Ishikawa (cell line): ENCODE measurements around the gene DACH2.

Experiments used
- CEBPB ChIP-seq: IDR thresholded peaks from 2 replicates; pipeline ENCODE4 v1.6.1; 2012
- CREB1 ChIP-seq: IDR thresholded peaks from 2 replicates; pipeline ENCODE4 v1.6.1; 2012; ENCODE audit warnings: low read depth
- EP300 ChIP-seq: IDR thresholded peaks from 2 replicates; pipeline ENCODE4 v1.6.1; 2012; ENCODE audit warnings: borderline replicate concordance
- FOXM1 ChIP-seq: IDR thresholded peaks from 2 replicates; pipeline ENCODE4 v1.6.1; 2012; ENCODE audit warnings: low read depth, borderline replicate concordance
- NFIC ChIP-seq: IDR thresholded peaks from 2 replicates; pipeline ENCODE4 v1.6.1; 2012
- RAD21 ChIP-seq: IDR thresholded peaks from 2 replicates; pipeline ENCODE4 v1.6.1; 2012; ENCODE audit warnings: low read depth
- TAF1 ChIP-seq: IDR thresholded peaks from 2 replicates; pipeline ENCODE4 v1.6.1; 2012; ENCODE audit warnings: low read depth, mild to moderate bottlenecking
- TCF12 ChIP-seq: IDR thresholded peaks from 2 replicates; pipeline ENCODE4 v1.6.1; 2012; ENCODE audit warnings: low read depth
- TEAD4 ChIP-seq: IDR thresholded peaks from 2 replicates; pipeline ENCODE4 v1.6.1; 2012
- YY1 ChIP-seq: IDR thresholded peaks from 2 replicates; pipeline ENCODE4 v1.6.1; 2012; ENCODE audit warnings: low read depth
- ZBTB7A ChIP-seq: IDR thresholded peaks from 2 replicates; pipeline ENCODE4 v1.6.1; 2012; ENCODE audit warnings: low read depth
- TF ChIP-seq, protein P1 (sequence below): IDR thresholded peaks from 2 replicates; pipeline ENCODE4 v1.6.1; 2012
- TF ChIP-seq, protein P2 (sequence below): IDR thresholded peaks from 2 replicates; pipeline ENCODE4 v1.6.1; 2012; ENCODE audit warnings: low read depth, mild to moderate bottlenecking

DACH2 gene

DNA sequence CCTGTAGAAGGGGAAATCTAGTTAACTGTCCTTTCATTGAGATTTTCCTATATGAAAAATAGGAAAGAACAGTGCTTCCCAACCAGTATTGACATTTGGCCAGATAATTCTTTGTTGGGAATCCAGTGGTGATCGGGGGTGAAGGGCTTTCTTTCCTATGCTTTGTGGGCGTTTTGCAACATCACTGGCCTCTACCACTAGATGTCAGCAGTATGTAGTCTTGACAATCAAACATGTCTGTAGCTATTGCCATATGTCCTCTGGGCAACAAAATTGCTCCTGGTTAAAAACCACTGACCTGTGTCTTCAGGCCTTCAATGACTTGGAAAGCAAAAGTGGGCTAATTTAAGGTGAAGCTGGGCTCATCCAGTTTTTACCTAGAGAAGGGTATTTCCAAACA is 658.5 kb downstream of the DACH2 start:
- TF ChIP-seq RAD21, result peak; percentile 65
- no peak for TF ChIP-seq ZBTB7A

DNA sequence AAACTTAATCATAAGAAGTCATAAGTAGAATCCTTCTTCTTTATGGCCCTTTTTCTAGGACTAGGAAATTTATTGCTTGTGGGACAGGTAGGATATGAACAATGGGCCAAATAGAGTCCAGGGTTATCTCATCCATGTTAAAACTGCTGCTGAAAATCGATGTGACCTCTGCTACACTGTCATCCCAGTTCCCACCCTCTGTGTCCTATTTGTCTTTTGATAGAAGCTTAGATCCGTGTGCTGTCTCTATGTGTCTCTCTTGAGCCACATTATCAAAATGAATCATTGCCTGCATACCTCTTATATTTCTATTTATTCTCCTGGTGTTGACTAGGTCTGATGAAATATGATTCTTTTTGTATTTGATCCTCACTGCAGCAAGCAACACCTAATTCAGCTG is 661.4 kb downstream of the DACH2 start:
- TF ChIP-seq CEBPB (no peak), TEAD4 (no peak), FOXM1 (no peak), NFIC (no peak)

DNA sequence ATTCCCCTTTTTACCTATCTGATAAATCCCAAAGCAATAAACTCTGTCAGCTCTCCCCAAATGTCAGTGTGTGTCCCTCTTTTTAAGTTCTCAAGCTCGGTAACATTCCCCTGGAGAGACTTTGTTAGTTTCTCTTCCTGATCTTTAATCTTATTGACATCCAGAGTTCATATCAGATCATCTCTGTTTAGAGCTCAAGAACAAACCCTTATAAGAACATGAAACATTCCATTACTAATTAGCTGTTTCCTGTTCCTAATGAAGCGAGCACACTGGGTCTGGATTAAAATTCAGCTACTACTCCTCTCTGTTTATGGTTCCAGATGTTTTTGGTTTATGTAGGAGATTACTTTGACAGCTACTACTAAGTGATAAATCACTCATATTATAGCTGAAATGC is 681.5 kb downstream of the DACH2 start:
- no peak for TF ChIP-seq ZBTB7A
- TF ChIP-seq EP300, result no peak
- no peak for TF ChIP-seq CREB1
- no peak for TF ChIP-seq RAD21
- no peak for TF ChIP-seq CEBPB
- TF ChIP-seq, protein P1, sequence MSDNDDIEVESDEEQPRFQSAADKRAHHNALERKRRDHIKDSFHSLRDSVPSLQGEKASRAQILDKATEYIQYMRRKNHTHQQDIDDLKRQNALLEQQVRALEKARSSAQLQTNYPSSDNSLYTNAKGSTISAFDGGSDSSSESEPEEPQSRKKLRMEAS, result no peak
- no peak for TF ChIP-seq TAF1
- no peak for TF ChIP-seq TEAD4
- TF ChIP-seq TCF12, result no peak
- no peak for TF ChIP-seq FOXM1
- TF ChIP-seq YY1, result no peak

DNA sequence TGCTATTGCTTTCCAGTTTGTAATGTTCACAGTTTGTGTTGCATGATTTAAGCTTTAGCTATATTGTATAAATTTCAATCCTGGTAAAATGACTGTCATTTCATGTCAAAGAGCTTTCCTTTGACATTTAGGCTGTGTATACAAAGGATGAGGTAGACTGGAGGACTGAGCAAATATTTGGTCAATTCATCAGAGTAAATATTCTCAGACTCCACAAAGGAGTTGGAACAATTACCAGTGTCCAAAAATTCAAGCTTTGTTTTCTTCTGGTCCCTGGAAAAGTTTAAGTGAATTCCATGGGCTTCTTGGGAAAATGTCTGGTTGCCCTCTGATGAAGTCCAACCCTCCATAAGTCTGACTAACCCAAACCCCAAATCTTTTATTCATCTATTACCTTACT is 682.4 kb downstream of the DACH2 start:
- TF ChIP-seq EP300 (no peak), TAF1 (no peak)
- TF ChIP-seq, protein P2, sequence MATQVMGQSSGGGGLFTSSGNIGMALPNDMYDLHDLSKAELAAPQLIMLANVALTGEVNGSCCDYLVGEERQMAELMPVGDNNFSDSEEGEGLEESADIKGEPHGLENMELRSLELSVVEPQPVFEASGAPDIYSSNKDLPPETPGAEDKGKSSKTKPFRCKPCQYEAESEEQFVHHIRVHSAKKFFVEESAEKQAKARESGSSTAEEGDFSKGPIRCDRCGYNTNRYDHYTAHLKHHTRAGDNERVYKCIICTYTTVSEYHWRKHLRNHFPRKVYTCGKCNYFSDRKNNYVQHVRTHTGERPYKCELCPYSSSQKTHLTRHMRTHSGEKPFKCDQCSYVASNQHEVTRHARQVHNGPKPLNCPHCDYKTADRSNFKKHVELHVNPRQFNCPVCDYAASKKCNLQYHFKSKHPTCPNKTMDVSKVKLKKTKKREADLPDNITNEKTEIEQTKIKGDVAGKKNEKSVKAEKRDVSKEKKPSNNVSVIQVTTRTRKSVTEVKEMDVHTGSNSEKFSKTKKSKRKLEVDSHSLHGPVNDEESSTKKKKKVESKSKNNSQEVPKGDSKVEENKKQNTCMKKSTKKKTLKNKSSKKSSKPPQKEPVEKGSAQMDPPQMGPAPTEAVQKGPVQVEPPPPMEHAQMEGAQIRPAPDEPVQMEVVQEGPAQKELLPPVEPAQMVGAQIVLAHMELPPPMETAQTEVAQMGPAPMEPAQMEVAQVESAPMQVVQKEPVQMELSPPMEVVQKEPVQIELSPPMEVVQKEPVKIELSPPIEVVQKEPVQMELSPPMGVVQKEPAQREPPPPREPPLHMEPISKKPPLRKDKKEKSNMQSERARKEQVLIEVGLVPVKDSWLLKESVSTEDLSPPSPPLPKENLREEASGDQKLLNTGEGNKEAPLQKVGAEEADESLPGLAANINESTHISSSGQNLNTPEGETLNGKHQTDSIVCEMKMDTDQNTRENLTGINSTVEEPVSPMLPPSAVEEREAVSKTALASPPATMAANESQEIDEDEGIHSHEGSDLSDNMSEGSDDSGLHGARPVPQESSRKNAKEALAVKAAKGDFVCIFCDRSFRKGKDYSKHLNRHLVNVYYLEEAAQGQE, result no peak
- TF ChIP-seq, protein P1, result no peak

DNA sequence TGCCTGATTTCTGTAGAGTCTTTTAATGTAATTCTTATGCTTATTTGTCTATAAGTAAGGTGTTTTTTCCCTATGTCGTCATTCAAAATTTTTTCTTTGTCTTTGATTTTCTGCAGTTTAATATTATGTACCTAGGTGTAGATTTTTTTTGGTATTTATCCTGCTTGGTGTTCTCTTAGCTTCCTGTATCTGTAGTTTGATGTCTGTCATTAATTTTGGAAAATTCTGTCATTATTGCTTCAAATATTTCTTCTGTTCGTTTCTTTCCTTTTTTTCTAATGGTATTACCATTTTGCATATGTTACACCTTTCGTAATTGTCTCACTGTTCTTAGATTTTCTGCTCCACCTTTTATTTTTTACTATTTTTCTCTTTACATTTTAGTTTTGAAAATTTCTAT is 696.9 kb downstream of the DACH2 start:
- TF ChIP-seq, protein P1, result no peak
